GM12878 (cell line): ENCODE data around the gene SLC13A4. TPM values are rescaled to one million over a fixed set of nuclear protein-coding genes. Genes with fewer than 3 reads are reported as not detected.

Experiments used
- ATAC-seq: fragments of 200-7000 bp; cut with Tn5 transposase; 3 replicates; pipeline ENCODE4 v1.9.1; 2020; ENCODE audit warnings: mild to moderate bottlenecking, moderate library complexity
- BruUV-seq: library from RNA; stranded (reverse); fragments of 400-500 nt; replicated peaks from 2 replicates; lab custom pipeline; 2021; lab: Mats Ljungman, UMichigan
- CTCF ChIA-PET: fragments of 300-600 bp; sonication (Branson Sonifier 250); formaldehyde crosslinking; extraction: SDS; loops from one replicate; lab custom pipeline; 2021; ENCODE audit warnings: inconsistent platforms; lab: Yijun Ruan, JAX
- POLR2A ChIA-PET: fragments of 350-600 bp; formaldehyde crosslinking; extraction: SDS; loops from one replicate; lab custom pipeline; 2021; ENCODE audit warnings: inconsistent platforms; lab: Charles Lee
- RAD21 ChIA-PET: fragments of 300-600 bp; sonication (Branson Sonifier 250); formaldehyde crosslinking; loops from one replicate; lab custom pipeline; 2023; ENCODE audit warnings: antibody characterized with exemption; ENCODE audit not compliant: unreplicated experiment; lab: Charles Lee
- SMC1A ChIA-PET: fragments of 300-600 bp; sonication (Branson Sonifier 250); formaldehyde crosslinking; loops from one replicate; lab custom pipeline; 2023; ENCODE audit not compliant: unreplicated experiment, uncharacterized antibody; lab: Charles Lee
- DNase-seq: peaks from one replicate; pipeline ENCODE4 v3.0.0-alpha.2; 2011; ENCODE audit warnings: low read depth, low spot score
- FAIRE-seq: peaks from 3 replicates; lab custom pipeline; 2011; peaks lifted over from hg19 to GRCh38; lab: Jason Lieb, UNC
- H2AFZ ChIP-seq: 2 replicates; pipeline ENCODE4 v1.6.0; 2011; ENCODE audit warnings: low read depth, low read length, control low read depth; ENCODE audit not compliant: control insufficient read depth
- H3K27ac ChIP-seq: 2 replicates; pipeline ENCODE4 v1.5.1; 2011; ENCODE audit warnings: control low read depth; ENCODE audit not compliant: control insufficient read depth, insufficient read depth
- H3K27me3 ChIP-seq, 2 experiments: replicated peaks in 1 of 2; 2 replicates each; pipeline versions ENCODE4 v1.6.0 to v1.6.1; 2011; ENCODE audit warnings: low read length in 1 of 2; ENCODE audit not compliant: control insufficient read depth in 2 of 2, insufficient read depth in 2 of 2
- H3K36me3 ChIP-seq, 2 experiments: 2 replicates each; pipeline ENCODE4 v1.5.1; 2011; ENCODE audit warnings: low read length in 1 of 2; ENCODE audit not compliant: control insufficient read depth in 2 of 2, insufficient read depth in 2 of 2
- H3K4me1 ChIP-seq: 2 replicates; pipeline ENCODE4 v1.6.1; 2011; ENCODE audit warnings: mild to moderate bottlenecking, low read length, moderate library complexity, mixed read lengths; ENCODE audit not compliant: control insufficient read depth, insufficient read depth
- H3K4me2 ChIP-seq: 2 replicates; pipeline ENCODE4 v1.6.0; 2011; ENCODE audit warnings: control low read depth; ENCODE audit not compliant: control insufficient read depth, insufficient read depth
- H3K4me3 ChIP-seq: fragments of 200-600 bp; sonication (generic); 2 replicates; pipeline ENCODE4 v1.5.1; 2016
- H3K79me2 ChIP-seq: 2 replicates; pipeline ENCODE4 v1.6.0; 2011; ENCODE audit warnings: low read length; ENCODE audit not compliant: control insufficient read depth, insufficient read depth
- H3K9ac ChIP-seq: 2 replicates; pipeline ENCODE4 v1.8.0; 2011; ENCODE audit warnings: low read length, control low read depth, mixed read lengths; ENCODE audit not compliant: control insufficient read depth, insufficient read depth
- H3K9me3 ChIP-seq: replicated peaks from 3 replicates; pipeline ENCODE4 v1.5.1; 2011; ENCODE audit warnings: mild to moderate bottlenecking, low read length; ENCODE audit not compliant: control insufficient read depth, insufficient read depth
- H4K20me1 ChIP-seq: 2 replicates; pipeline ENCODE4 v1.6.0; 2011; ENCODE audit not compliant: control insufficient read depth, insufficient read depth
- CHD4 ChIP-seq: fragments of 200-600 bp; sonication (generic); IDR thresholded peaks from 2 replicates; pipeline ENCODE4 v1.6.1; 2016; ENCODE audit warnings: mild to moderate bottlenecking
- EP300 ChIP-seq, 2 experiments: fragments of 150-350 bp in 1 of 2; IDR thresholded peaks; 2 replicates each; pipeline ENCODE4 v1.6.1; 2011 to 2012; ENCODE audit warnings: low read depth in 2 of 2, low read length in 2 of 2, borderline replicate concordance in 1 of 2, improper control_type of control experiment in 1 of 2, inconsistent platforms in 1 of 2; ENCODE audit not compliant: control insufficient read depth in 1 of 2
- ESRRA ChIP-seq: IDR thresholded peaks from 2 replicates; pipeline ENCODE4 v1.6.1; 2012; ENCODE audit warnings: mild to moderate bottlenecking, low read length, improper control_type of control experiment
- IRF5 ChIP-seq: fragments of 450-650 bp; IDR thresholded peaks from 2 replicates; pipeline ENCODE4 v1.6.1; 2017; ENCODE audit warnings: borderline replicate concordance
- MTA2 ChIP-seq: fragments of 450-650 bp; IDR thresholded peaks from 2 replicates; pipeline ENCODE4 v1.6.1; 2016; ENCODE audit warnings: low read depth, mild to moderate bottlenecking, moderate library complexity
- NFYB ChIP-seq: IDR thresholded peaks from 2 replicates; pipeline ENCODE4 v1.6.1; 2011; ENCODE audit warnings: low read depth, mild to moderate bottlenecking, low read length, improper control_type of control experiment, moderate library complexity; ENCODE audit not compliant: insufficient read depth
- PAX8 ChIP-seq: fragments of 450-650 bp; IDR thresholded peaks from 2 replicates; pipeline ENCODE4 v1.6.1; 2017; ENCODE audit warnings: mild to moderate bottlenecking, moderate library complexity
- POLR2AphosphoS5 ChIP-seq: IDR thresholded peaks from 2 replicates; pipeline ENCODE4 v1.6.1; 2011; ENCODE audit warnings: mild to moderate bottlenecking, low read length, inconsistent platforms
- PRDM15 ChIP-seq: fragments of 450-650 bp; formaldehyde crosslinking; IDR thresholded peaks from 2 replicates; pipeline ENCODE4 v1.4.0; 2020; ENCODE audit warnings: mild to moderate bottlenecking, moderate library complexity
- RAD21 ChIP-seq: IDR thresholded peaks from 2 replicates; pipeline ENCODE4 v1.6.1; 2011; ENCODE audit warnings: mild to moderate bottlenecking, low read depth, low read length, moderate library complexity; ENCODE audit not compliant: insufficient read depth
- RBBP5 ChIP-seq: fragments of 200-600 bp; sonication (generic); conservative IDR thresholded peaks from 2 replicates; pipeline ENCODE4 v1.6.1; 2016
- SREBF2 ChIP-seq: IDR thresholded peaks from 2 replicates; pipeline ENCODE4 v1.6.1; 2012; ENCODE audit warnings: mild to moderate bottlenecking, low read length
- SUPT20H ChIP-seq: IDR thresholded peaks from 2 replicates; pipeline ENCODE4 v1.6.1; 2011; ENCODE audit warnings: low read depth, mild to moderate bottlenecking, low read length, moderate library complexity, borderline replicate concordance; ENCODE audit not compliant: control insufficient read depth
- ZNF687 ChIP-seq: fragments of 450-650 bp; IDR thresholded peaks from 2 replicates; pipeline ENCODE4 v1.6.1; 2017; ENCODE audit warnings: mild to moderate bottlenecking, moderate library complexity
- ZZZ3 ChIP-seq: IDR thresholded peaks from 2 replicates; pipeline ENCODE4 v1.6.1; 2011; ENCODE audit warnings: low read depth; ENCODE audit not compliant: control insufficient read depth, insufficient read length
- WGBS: methylation state at CpG from one replicate; pipeline ENCODE4 v1.1.6; 2016; ENCODE audit warnings: low lambda C conversion rate; ENCODE audit not compliant: insufficient replicate concordance, insufficient coverage; ENCODE audit errors: missing lambda C conversion rate; 5-methylcytosine and 5-hydroxymethylcytosine counted together
- in situ Hi-C: fragments of 300-500 bp; cut with MboI; formaldehyde crosslinking; loops from 9 replicates; pipeline ENCODE4 v1.14.3; 2018; ENCODE audit warnings: mixed read lengths
- intact Hi-C: fragments of 100-400 bp; cut with micrococcal nuclease; formaldehyde crosslinking; loops from one replicate; pipeline ENCODE4 v1.14.2; 2022; ENCODE audit not compliant: unreplicated experiment
- polyA plus RNA-seq, 11 experiments: library from polyadenylated mRNA; depleted of rRNA in 4 of 11; unstranded in 6 of 11; stranded (reverse) in 5 of 11; fragments of >200 nt; fragmentation: Nextera tagmentation in 4 of 11; fragmentation: Illumina TruSeq in 1 of 11; extraction: Ambion mirVana in 4 of 11; extraction: Trizol in 1 of 11; gene quantifications; 1 replicate in 1 of 11; 2 replicates in 10 of 11; pipeline versions ENCODE4 v1.2.1 to v1.2.3, GENCODE V29; 2011 to 2016; ENCODE audit warnings: inconsistent platforms in 2 of 11, missing spikeins in 2 of 11, low read depth in 1 of 11
- total RNA-seq, 4 experiments: library from RNA; depleted of rRNA in 3 of 4; stranded (reverse); fragments of >200 nt in 3 of 4; fragmentation: Illumina TruSeq in 1 of 4; extraction: Trizol in 1 of 4; gene quantifications; 2 replicates each; pipeline versions ENCODE4 v1.2.1 to v1.2.3, GENCODE V29; 2013 to 2021

SLC13A4 gene
- total and polyA plus RNA-seq, 10 of the 15 experiments (the other 5 are each of a cell fraction or from before 2014, with no cell fraction given) = 0.14 to 0.23 (median 0.20) TPM; not detected in 7

GRCh38 chr7:135706038-135706742 is 21.8 kb downstream of the SLC13A4 start:
- Histone ChIP-seq H3K27ac (no peak overlapping the region), H3K4me1 (no peaks in the 10 kb centered on the region), H3K9me3 (no peaks in the 10 kb centered on the region), H3K36me3 (no peaks in the 10 kb centered on the region), H3K9ac (no peak overlapping the region), H3K4me2 (no peak overlapping the region), H3K27me3 (no peaks in the 10 kb centered on the region), H2AFZ (no peak overlapping the region), H3K79me2 (no peaks in the 10 kb centered on the region), H4K20me1 (no peaks in the 10 kb centered on the region), H3K4me3 (no peak overlapping the region)
- ATAC-seq (no peak), FAIRE-seq (no peak), DNase-seq (no peak)
- SMC1A ChIA-PET = no interaction called here
- CTCF ChIA-PET = interaction anchor here (1.1 kb wide), 1 partner anchor 409 kb away, joined by 3 read pairs; no protein-coding TSS in a partner anchor
- TF ChIP-seq ESRRA (no peak), RBBP5 (no peak), RAD21 (no peak), ZNF687 (no peak), CHD4 (no peak), ZZZ3 (no peak), NFYB (no peak), PRDM15 (CRISPR knock-in tag) (no peak), IRF5 (no peak), PAX8 (no peak), MTA2 (no peak), SREBF2 (no peak), EP300 (IDR thresholded peaks at IDR 0.05; ENCODE audit: borderline replicate concordance in 1 of 2, control insufficient read depth in 1 of 2, low read depth in 2 of 2, low read length in 2 of 2) (no peak), SUPT20H (no peak), POLR2AphosphoS5 (no peak)
- BruUV-seq = no TSS peak
- intact Hi-C loops = no loop called here
- POLR2A ChIA-PET = no interaction called here
- WGBS = 66% methylated on average over 20 of the region's 20 CpGs
- in situ Hi-C loops = no loop called here
- RAD21 ChIA-PET = no interaction called here
